Erythroblast (primary cell): Measurements from ENCODE around the gene CENPF.
"Not testable (repeated sequence)": the region's sequence is repeated elsewhere in the genome, so short reads cannot be mapped to it uniquely, and the experiment has no call there.

Source experiments
- DNase-seq, 2 experiments: peaks; one replicate each; lab custom pipeline; 2025; lab: John Stamatoyannopoulos, UW
- GATA1 ChIP-seq: IDR thresholded peaks from 2 replicates; pipeline ENCODE4 v1.6.1; 2011; ENCODE audit warnings: low read depth, mild to moderate bottlenecking, control low read depth, low read length, moderate library complexity
- POLR2A ChIP-seq: IDR thresholded peaks from 2 replicates; pipeline ENCODE4 v1.6.1; 2011; ENCODE audit warnings: mild to moderate bottlenecking, low read length

The CENPF gene

DNA sequence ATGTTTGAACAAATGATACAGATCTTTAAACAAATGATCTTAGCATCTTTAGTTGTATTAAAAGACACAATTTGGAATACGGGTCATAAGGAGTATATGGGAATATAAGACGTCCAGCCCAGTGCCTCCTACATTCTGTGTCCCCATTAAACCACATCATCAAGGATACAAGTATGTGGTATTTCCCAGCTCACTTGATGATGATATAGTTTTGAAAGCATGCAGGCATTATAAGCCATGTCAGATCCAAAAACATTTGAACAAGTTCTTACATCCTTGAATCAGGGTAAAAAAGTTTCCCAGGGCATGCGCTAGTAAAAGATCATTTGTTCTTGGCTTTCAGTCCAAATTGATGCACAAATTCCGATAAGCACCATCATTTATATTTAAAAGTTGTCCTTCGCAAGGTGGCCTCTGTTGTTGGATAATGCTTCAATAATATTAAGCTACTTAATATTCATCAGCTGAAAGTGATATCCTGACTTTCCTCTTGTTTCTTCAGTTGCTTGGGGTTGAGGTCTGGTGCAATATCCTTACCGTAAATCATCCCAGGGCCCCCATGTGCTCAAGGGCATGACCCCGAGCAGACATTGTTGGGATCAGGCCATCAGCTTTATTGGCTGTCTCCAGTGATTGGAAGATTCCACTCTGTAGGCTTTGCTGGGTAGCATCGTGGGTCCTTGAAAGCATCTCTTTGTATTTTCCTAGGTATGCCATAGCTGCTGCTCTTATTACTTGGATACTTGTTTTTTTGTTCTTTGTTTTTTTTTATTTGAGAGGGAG is 61.8 kb downstream of the CENPF start:
- DNase-seq = no peak
- TF ChIP-seq POLR2A = no peak
- no peak for TF ChIP-seq GATA1

DNA sequence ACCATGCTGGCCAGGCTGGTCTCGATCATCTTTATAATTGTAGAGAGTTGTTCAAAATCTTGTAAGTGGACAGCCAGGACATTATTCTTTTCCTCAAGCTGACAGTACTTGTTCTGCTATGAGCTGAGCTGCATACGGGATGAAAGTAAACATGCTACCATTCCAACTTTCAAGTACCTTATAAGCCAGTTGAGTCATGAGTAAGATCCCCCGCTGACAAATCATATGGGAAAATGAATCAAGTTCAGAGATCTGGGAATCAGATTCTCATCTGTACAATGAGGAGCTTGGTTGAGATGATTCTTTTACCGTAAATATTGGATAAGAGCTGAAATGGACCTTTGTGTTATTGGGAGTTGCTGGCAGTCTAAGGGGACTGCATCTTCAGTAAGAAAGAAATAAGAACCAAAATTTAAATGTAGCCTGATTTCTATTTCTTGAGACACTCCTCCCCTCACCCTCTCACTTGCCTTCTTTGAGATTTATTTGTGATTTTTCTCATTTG is 62.7 kb downstream of the CENPF start:
- DNase-seq = no peak
- TF ChIP-seq GATA1 (no peak), POLR2A (no peak)

DNA sequence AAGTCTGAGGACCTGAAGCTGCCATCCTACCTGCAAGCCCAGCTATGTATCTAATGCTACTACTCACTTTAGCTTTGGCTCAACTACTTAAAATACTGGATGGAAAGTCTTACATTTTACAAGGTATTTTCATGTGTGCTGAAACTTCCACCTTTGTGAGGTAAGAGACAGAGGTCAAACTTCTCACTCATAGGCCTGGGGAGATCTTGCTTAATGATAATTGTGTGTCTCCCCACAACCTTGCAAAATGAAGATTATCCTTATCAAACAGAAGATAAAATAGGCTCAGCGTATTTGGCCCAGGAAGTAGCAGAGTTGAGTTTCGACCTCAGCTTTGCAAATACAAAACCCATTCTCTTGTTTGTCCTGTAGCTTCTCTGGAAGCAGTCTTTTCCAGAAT is 63.7 kb downstream of the CENPF start:
- peak in 1 of 2 experiments; percentile 4 for DNase-seq
- TF ChIP-seq POLR2A (no peak), GATA1 (no peak)

DNA sequence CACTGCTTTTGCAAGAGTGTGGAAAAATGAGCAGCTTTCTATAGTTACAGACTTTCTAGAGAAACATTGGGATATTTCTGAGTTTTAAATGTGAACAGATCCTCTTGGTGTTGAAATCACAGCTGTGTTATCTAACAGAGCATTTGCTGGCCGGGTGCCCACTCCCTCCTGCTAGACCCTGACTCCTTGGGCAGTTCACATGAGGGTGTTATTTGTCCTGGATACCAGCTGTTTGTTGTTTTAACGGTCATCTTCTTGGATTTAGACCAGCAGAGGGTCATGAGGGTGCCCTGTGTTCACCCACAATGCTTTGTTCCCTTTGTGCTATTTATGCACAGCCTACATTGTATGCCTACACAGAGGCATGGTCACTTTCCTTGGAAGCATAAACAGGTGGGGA is 67.1 kb downstream of the CENPF start:
- TF ChIP-seq GATA1 (no peak), POLR2A (no peak)
- peak; percentile 10 to 18 for DNase-seq

DNA sequence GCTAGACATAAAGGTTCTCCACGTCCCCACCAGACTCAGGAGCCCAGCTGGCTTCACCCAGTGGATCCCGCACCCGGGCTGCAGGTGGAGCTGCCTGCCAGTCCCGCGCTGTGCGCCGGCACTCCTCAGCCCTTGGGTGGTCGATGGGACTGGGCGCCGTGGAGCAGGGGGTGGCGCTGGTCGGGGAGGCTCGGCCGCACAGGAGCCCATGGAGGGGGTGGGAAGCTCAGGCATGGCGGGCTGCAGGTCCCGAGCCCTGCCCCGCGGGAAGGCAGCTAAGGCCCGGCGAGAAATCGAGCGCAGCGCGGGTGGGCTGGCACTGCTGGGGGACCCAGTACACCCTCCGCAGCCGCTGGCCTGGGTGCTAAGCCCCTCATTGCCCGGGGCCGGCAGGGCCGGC is 70.0 kb downstream of the CENPF start:
- DNase-seq = not testable (repeated sequence)

DNA sequence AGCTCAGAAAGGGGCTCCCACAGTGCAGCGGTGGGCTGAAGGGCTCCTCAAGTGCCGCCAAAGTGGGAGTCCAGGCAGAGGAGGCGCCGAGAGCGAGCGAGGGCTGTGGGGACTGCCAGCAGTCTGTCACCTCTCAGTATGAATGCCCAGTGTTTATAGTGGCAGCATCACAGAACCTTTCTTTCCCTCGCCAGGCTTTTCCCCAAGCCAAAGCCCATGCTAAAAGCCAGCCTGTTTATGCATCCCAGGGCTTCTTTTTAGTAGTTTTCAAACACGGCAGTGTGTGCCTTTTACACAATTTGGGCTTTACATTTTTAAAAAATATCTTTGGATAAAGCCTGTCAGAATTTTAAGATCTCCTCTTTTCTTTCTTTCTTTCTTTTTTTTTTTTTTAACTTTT is 70.6 kb downstream of the CENPF start:
- no peak for DNase-seq
- TF ChIP-seq POLR2A = no peak
- no peak for TF ChIP-seq GATA1

DNA sequence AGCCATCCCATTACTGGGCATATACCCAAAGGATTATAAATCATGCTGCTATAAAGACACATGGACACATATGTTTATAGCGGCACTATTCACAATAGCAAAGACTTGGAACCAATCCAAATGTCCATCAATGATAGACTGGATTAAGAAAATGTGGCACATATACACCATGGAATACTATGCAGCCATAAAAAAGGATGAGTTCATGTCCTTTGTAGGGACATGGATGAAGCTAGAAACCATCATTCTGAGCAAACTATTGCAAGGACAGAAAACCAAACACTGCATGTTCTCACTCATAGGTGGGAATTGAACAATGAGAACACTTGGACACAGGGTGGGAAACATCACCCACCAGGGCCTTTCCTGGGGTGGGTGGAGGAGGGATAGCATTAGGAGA is 72.5 kb downstream of the CENPF start:
- not testable (repeated sequence) for DNase-seq

DNA sequence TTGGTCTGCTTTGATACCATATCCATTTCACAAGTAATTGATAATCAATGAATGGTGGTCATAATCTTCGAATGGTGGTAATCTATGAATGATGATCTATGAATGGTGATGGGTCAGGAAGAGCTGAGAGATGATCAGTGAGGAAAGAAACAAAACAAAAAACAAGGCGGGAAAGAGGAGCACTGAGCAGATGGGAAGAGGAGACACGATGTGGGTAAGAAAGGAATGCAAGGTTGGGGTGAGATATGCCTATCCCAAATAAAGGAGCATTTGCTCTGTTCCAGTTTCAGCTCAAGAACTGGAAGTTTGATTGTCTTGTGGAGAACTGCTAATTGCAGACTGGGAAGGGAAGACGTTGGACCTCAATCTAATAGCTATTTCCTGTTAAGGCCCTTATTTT is 73.8 kb downstream of the CENPF start:
- TF ChIP-seq POLR2A (no peak), GATA1 (no peak)
- DNase-seq = no peak

DNA sequence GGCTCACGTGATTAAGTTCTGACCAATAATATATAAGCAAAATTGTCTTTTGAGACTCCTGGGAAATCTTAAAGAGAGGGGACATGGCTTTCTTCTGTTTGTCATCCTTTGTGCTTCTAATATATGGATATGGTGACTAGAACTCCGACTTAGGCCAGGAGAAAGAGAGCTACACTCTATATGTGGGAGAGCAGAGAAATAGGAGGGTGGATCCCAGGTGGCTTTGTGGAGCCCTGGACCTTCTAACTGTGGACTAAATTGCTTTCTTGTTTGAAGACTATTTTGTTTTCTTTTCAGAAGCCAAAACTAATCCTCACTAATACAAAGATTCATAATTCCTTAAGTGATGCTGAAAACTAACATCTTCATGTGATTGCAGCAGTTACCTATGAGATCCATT is 75.0 kb downstream of the CENPF start:
- TF ChIP-seq GATA1 (no peak), POLR2A (no peak)
- DNase-seq = no peak

DNA sequence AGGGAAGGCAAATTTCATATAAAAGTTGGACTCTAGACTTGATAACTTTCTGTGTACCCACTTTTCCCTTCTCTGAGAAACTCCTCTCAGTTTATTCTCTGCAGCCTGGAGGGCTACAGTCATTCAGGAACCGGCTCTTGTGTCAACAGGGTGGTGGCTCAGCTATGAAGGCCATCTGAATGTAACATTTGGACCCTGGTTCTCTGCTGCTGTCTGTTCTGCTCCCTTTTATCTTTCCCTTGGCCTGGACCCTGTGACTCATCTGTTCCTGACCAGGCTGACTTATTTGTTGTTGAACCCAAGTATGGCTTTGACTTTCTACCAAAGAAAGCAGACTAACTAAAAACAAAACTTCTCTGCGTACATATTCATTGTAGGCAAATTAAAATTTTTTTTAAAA is 75.4 kb downstream of the CENPF start:
- peak in 1 of 2 experiments; percentile 11 for DNase-seq
- no peak for TF ChIP-seq POLR2A
- no peak for TF ChIP-seq GATA1

DNA sequence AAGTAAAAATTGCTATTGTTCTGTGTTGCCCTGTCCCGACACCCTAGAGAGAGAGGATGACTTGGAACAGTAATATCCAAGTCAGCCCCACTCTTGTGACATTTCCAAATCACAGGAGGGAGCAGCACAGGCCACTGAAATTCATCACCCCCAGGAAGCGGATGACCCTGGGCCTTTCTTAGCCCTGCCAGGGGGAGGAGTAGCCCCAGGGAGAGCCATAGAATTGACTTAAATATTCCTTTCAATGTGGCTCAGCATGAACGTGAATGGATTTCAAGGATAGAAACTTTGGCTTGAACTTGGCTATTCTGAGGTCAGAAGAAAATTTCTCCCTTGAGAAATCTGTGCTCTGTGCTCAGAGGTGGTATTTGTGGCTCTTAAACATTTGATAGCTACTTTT is 80.6 kb downstream of the CENPF start:
- TF ChIP-seq GATA1 (no peak), POLR2A (no peak)
- DNase-seq = no peak

DNA sequence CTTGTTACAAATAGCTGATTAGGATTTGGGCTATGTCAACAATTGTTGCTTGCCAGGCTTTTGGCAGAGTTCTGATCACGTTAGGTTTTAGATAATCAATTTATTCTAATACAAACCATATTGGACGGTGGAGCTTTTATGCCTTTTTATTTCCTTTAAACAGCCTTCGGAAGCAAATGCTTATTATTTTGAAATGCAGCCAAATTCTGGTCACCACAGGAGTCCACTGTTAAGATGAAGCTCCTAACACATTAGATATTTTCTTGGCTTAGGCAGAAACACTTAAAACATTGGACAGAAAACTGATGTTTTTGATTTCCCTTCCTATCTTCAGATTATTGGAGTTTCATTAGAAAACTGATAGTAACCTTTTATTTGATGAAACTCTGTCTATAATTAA is 82.9 kb downstream of the CENPF start:
- DNase-seq = no peak
- TF ChIP-seq GATA1 = no peak
- no peak for TF ChIP-seq POLR2A

DNA sequence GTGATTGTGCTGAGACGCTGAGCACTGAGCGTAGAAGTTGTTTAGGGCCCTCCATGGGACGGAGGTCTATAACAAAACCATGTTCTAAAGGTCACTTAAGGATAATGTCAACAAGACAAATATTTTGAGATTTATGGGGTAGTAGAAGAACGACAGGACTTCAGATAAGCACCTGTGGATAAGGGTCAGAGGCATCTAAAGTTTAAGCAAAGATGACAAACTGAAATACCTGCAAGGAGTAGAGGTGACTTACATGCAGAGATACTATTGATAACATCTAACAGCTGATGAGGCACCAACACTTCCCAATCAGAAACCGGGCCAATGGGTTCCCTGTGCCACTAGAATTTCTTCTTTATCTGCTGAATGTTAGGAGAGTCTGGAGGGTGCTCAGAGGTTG is 83.5 kb downstream of the CENPF start:
- DNase-seq = no peak
- TF ChIP-seq POLR2A = no peak
- no peak for TF ChIP-seq GATA1

DNA sequence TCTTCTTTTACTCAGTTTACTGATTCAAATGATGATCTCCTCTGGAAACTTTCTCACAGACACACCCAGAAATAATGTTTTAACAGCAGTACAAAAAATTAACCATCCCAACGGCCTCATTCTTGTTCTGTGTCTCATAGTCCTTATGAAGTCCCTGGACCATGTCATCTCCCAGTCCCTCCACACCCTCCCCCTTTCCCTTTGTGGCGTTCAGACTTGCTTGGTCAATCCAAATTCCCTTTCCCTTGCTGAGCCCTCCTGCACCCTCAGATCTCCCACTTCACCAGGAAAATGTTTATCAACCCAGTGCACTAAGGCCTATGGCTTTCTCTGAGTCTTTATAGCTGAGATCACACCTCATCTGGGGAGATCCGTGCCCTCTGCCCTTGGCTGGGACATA is 85.9 kb downstream of the CENPF start:
- TF ChIP-seq GATA1 (no peak), POLR2A (no peak)
- DNase-seq = no peak

DNA sequence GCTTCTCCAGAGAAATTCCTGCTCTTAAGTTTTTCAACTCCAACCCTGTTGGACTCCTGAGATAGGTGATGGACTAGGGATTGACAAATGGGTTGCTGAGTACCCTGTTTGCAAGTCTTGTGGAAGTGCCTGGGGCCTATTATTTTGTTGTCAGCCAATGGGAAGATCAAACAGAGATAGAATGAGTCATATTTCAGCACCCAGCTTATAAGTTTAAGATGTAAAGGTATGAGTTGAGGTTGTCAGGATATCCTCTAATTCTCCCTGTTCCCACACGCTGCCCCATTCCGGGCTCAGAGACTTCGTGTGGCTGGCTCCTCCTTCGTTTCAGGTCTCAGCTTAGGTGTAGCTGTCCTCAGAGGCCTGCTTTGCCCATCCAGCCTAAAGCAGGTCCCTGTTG is 91.8 kb downstream of the CENPF start:
- TF ChIP-seq GATA1 (no peak), POLR2A (no peak)
- DNase-seq = no peak

DNA sequence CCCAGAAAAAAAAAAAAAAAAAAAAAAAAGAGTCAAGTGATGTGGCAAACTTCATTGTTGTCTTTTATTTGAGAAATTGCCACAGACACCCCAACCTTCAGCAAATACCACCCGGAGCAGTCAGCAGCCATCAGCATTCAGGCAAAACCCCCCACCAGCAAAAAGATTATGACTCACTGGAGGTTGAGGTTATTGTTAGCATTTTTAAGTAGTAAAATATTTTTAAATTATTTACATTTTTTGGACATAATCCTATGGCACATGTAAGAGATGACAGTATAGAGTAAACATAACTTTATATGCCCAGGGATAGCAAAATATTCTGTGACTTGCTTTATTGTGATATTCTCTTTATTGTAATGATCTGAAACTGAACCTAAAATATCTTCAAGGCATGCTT is 95.6 kb downstream of the CENPF start:
- DNase-seq = no peak
- TF ChIP-seq GATA1 (no peak), POLR2A (no peak)
